GM19452 (cell line): Measurements from ENCODE around the gene CRADD.
A peak's percentile ranks its signal among the peaks of the same experiment; 100 is the strongest.
"Not testable (repeated sequence)": the region's sequence is repeated elsewhere in the genome, so short reads cannot be mapped to it uniquely, and the experiment has no call there.

Experiments
- ATAC-seq: cut with Tn5 transposase; IDR thresholded peaks from one replicate; pipeline ENCODE4 v1.9.1; 2021; ENCODE audit not compliant: unreplicated experiment

The CRADD gene

GRCh38 chr12:93705237-93705636 lies 28.1 kb downstream of the CRADD start:
- ATAC-seq, result no peak

- ATAC-seq, result no peak
Measured at GRCh38 chr12:93706387-93706786, 29.2 kb downstream of the CRADD start.

GRCh38 chr12:93706824-93707223 lies 29.6 kb downstream of the CRADD start:
- ATAC-seq, result no peak

- no peak for ATAC-seq
Measured at GRCh38 chr12:93707836-93708235, 30.7 kb downstream of the CRADD start.

- no peak for ATAC-seq
Measured at GRCh38 chr12:93708952-93709351, 31.8 kb downstream of the CRADD start.

GRCh38 chr12:93709386-93709785 lies 32.2 kb downstream of the CRADD start:
- no peak for ATAC-seq

- no peak for ATAC-seq
Measured at GRCh38 chr12:93710574-93710926, 33.4 kb downstream of the CRADD start.

- not testable (repeated sequence) for ATAC-seq
Measured at GRCh38 chr12:93711502-93711901, 34.3 kb downstream of the CRADD start.

GRCh38 chr12:93712200-93712599 lies 35.0 kb downstream of the CRADD start:
- ATAC-seq, result no peak

- no peak for ATAC-seq
Measured at GRCh38 chr12:93713060-93713459, 35.9 kb downstream of the CRADD start.

- ATAC-seq, result no peak
Measured at GRCh38 chr12:93713800-93714199, 36.6 kb downstream of the CRADD start.

- no peak for ATAC-seq
Measured at GRCh38 chr12:93714382-93714781, 37.2 kb downstream of the CRADD start.

GRCh38 chr12:93719710-93720109 lies 42.5 kb downstream of the CRADD start:
- no peak for ATAC-seq

- no peak for ATAC-seq
Measured at GRCh38 chr12:93720559-93720958, 43.4 kb downstream of the CRADD start.

- no peak for ATAC-seq
Measured at GRCh38 chr12:93722179-93722578, 45.0 kb downstream of the CRADD start.

GRCh38 chr12:93722835-93723567 lies 45.8 kb downstream of the CRADD start:
- ATAC-seq, result no peak

GRCh38 chr12:93723568-93723930 lies 46.4 kb downstream of the CRADD start:
- no peak for ATAC-seq

GRCh38 chr12:93725531-93725930 lies 48.4 kb downstream of the CRADD start:
- ATAC-seq, result no peak

- peak; percentile 67 for ATAC-seq
Measured at GRCh38 chr12:93727195-93727811, 50.1 kb downstream of the CRADD start.

- no peak for ATAC-seq
Measured at GRCh38 chr12:93727911-93728310, 50.7 kb downstream of the CRADD start.

GRCh38 chr12:93729934-93730333 lies 52.8 kb downstream of the CRADD start:
- no peak for ATAC-seq

GRCh38 chr12:93733358-93733757 lies 56.2 kb downstream of the CRADD start:
- no peak for ATAC-seq

GRCh38 chr12:93733928-93734327 lies 56.8 kb downstream of the CRADD start:
- ATAC-seq, result no peak
